IMR-90 (cell line): ENCODE measurements around the gene PRMT5. TPM values are rescaled to one million over a fixed set of nuclear protein-coding genes. Genes with fewer than 3 reads are reported as not detected.

Source experiments
- ATAC-seq: fragments of 200-7000 bp; cut with Tn5 transposase; 2 replicates; pipeline ENCODE4 v1.9.1; 2020; ENCODE audit warnings: low read depth, mild to moderate bottlenecking, moderate library complexity
- BruUV-seq: library from RNA; stranded (reverse); fragments of 400-500 nt; replicated peaks from 2 replicates; lab custom pipeline; 2021; lab: Mats Ljungman, UMichigan
- CTCF ChIA-PET: fragments of 300-600 bp; formaldehyde crosslinking; extraction: SDS; loops from one replicate; lab custom pipeline; 2021; ENCODE audit warnings: antibody characterized with exemption; lab: Yijun Ruan, JAX
- POLR2A ChIA-PET: fragments of 300-600 bp; sonication (Branson Sonifier 250); formaldehyde crosslinking; loops from one replicate; lab custom pipeline; 2022; ENCODE audit warnings: antibody characterized with exemption; ENCODE audit not compliant: unreplicated experiment; lab: Charles Lee
- DNase-seq: peaks from one replicate; pipeline ENCODE4 v3.0.0; 2013
- H2AFZ ChIP-seq: replicated peaks from 2 replicates; pipeline ENCODE3; 2013; ENCODE audit warnings: low read length, mild to moderate bottlenecking; ENCODE audit not compliant: poor library complexity
- H2AK5ac ChIP-seq: 2 replicates; pipeline ENCODE4 v1.6.1; 2013; ENCODE audit warnings: low read depth, low read length, inconsistent platforms
- H2AK9ac ChIP-seq: replicated peaks from 2 replicates; pipeline ENCODE3; 2013; ENCODE audit warnings: mild to moderate bottlenecking, low read depth, low read length, moderate library complexity; ENCODE audit not compliant: poor library complexity
- H2BK120ac ChIP-seq: 2 replicates; pipeline ENCODE4 v1.6.1; 2013; ENCODE audit warnings: low read depth, low read length, inconsistent platforms
- H2BK15ac ChIP-seq: 3 replicates; pipeline ENCODE4 v1.6.1; 2013; ENCODE audit warnings: low read depth, low read length, inconsistent platforms
- H2BK20ac ChIP-seq: 2 replicates; pipeline ENCODE4 v1.6.1; 2013; ENCODE audit warnings: low read depth, mild to moderate bottlenecking, inconsistent platforms, low read length, moderate library complexity
- H2BK5ac ChIP-seq: 2 replicates; pipeline ENCODE4 v1.6.1; 2013; ENCODE audit warnings: mild to moderate bottlenecking, low read depth, low read length, inconsistent platforms; ENCODE audit not compliant: poor library complexity, severe bottlenecking
- H3K14ac ChIP-seq: replicated peaks from 2 replicates; pipeline ENCODE4 v1.6.1; 2013; ENCODE audit warnings: low read depth, low read length, inconsistent platforms
- H3K18ac ChIP-seq: 2 replicates; pipeline ENCODE4 v1.6.1; 2013; ENCODE audit warnings: low read depth, low read length, control low read depth
- H3K23ac ChIP-seq: 2 replicates; pipeline ENCODE4 v1.6.1; 2013; ENCODE audit warnings: low read depth, low read length, inconsistent platforms
- H3K27ac ChIP-seq: 2 replicates; pipeline ENCODE4 v1.5.1; 2013; ENCODE audit warnings: mild to moderate bottlenecking, control low read depth, low read length; ENCODE audit not compliant: insufficient read depth
- H3K27me3 ChIP-seq: 2 replicates; pipeline ENCODE4 v1.6.1; 2013; ENCODE audit warnings: low read length; ENCODE audit not compliant: control insufficient read depth, insufficient read depth
- H3K36me3 ChIP-seq: 2 replicates; pipeline ENCODE4 v1.6.1; 2013; ENCODE audit warnings: low read length, mixed read lengths; ENCODE audit not compliant: control insufficient read depth, insufficient read depth
- H3K4ac ChIP-seq: 2 replicates; pipeline ENCODE4 v1.6.1; 2013; ENCODE audit warnings: low read depth, low read length, inconsistent platforms
- H3K4me1 ChIP-seq: 2 replicates; pipeline ENCODE4 v1.6.1; 2013; ENCODE audit warnings: low read length, mixed read lengths; ENCODE audit not compliant: control insufficient read depth, insufficient read depth
- H3K4me2 ChIP-seq: 2 replicates; pipeline ENCODE4 v1.6.1; 2013; ENCODE audit warnings: low read depth, mild to moderate bottlenecking, control low read depth, low read length, moderate library complexity
- H3K4me3 ChIP-seq: 2 replicates; pipeline ENCODE4 v1.5.1; 2013; ENCODE audit warnings: low read depth, mild to moderate bottlenecking, control low read depth, low read length, moderate library complexity; ENCODE audit not compliant: insufficient read depth
- H3K56ac ChIP-seq: 2 replicates; pipeline ENCODE4 v1.6.1; 2013; ENCODE audit warnings: low read length, inconsistent platforms; ENCODE audit not compliant: insufficient read depth; ENCODE audit errors: extremely low read depth
- H3K79me1 ChIP-seq, 2 experiments: 2 replicates each; pipeline ENCODE4 v1.6.1; 2013; ENCODE audit warnings: low read length in 2 of 2, inconsistent platforms in 1 of 2, low read depth in 1 of 2
- H3K9ac ChIP-seq: 2 replicates; pipeline ENCODE4 v1.6.1; 2013; ENCODE audit warnings: low read depth, low read length, control low read depth
- H3K9me1 ChIP-seq: 2 replicates; pipeline ENCODE4 v1.6.1; 2013; ENCODE audit warnings: low read length, inconsistent platforms; ENCODE audit not compliant: insufficient read depth
- H3K9me3 ChIP-seq: 2 replicates; pipeline ENCODE4 v1.6.1; 2013; ENCODE audit warnings: low read length; ENCODE audit not compliant: control insufficient read depth, insufficient read depth
- H4K20me1 ChIP-seq: 2 replicates; pipeline ENCODE4 v1.6.1; 2013; ENCODE audit warnings: low read length, inconsistent platforms; ENCODE audit not compliant: insufficient read depth
- H4K5ac ChIP-seq: 2 replicates; pipeline ENCODE4 v1.6.1; 2013; ENCODE audit warnings: mild to moderate bottlenecking, low read depth, low read length, control low read depth
- H4K8ac ChIP-seq, 2 experiments: 2 replicates each; pipeline ENCODE4 v1.6.1; 2013; ENCODE audit warnings: low read depth in 2 of 2, low read length in 2 of 2, control low read depth in 1 of 2, inconsistent platforms in 1 of 2
- H4K91ac ChIP-seq: 2 replicates; pipeline ENCODE4 v1.6.1; 2013; ENCODE audit warnings: low read depth, low read length, inconsistent platforms; ENCODE audit not compliant: insufficient read depth
- FOS ChIP-seq: fragments of 150-350 bp; IDR thresholded peaks from 2 replicates; pipeline ENCODE4 v1.6.1; 2016; ENCODE audit warnings: low read depth, low read length
- MXI1 ChIP-seq: IDR thresholded peaks from 2 replicates; pipeline ENCODE4 v1.6.1; 2012; ENCODE audit warnings: low read depth, mild to moderate bottlenecking, low read length, moderate library complexity, borderline replicate concordance
- NFE2L2 ChIP-seq: fragments of 150-350 bp; IDR thresholded peaks from 2 replicates; pipeline ENCODE4 v1.6.1; 2016; ENCODE audit warnings: low read depth, mild to moderate bottlenecking, low read length
- RAD21 ChIP-seq: IDR thresholded peaks from 2 replicates; pipeline ENCODE4 v1.6.1; 2012; ENCODE audit warnings: low read length, improper control_type of control experiment
- RCOR1 ChIP-seq: IDR thresholded peaks from 2 replicates; pipeline ENCODE4 v1.6.1; 2012; ENCODE audit warnings: mild to moderate bottlenecking, low read length, improper control_type of control experiment; ENCODE audit not compliant: insufficient replicate concordance
- WGBS, 2 experiments: methylation state at CpG; one replicate each; pipeline versions ENCODE4 v1.1.5 to v1.1.7; 2013; ENCODE audit warnings: missing lambda C conversion rate in 2 of 2; ENCODE audit not compliant: insufficient read length in 1 of 2; ENCODE audit errors: extremely low coverage in 2 of 2; 5-methylcytosine and 5-hydroxymethylcytosine counted together
- dilution Hi-C: fragments of 300-500 bp; cut with HindIII; formaldehyde crosslinking; loops from one replicate; pipeline ENCODE4 v1.14.3; 2018; ENCODE audit warnings: low sequenced_read_pairs; ENCODE audit not compliant: unreplicated experiment
- in situ Hi-C: fragments of 300-500 bp; cut with MboI; formaldehyde crosslinking; loops from 3 replicates; pipeline ENCODE4 v1.14.3; 2019; ENCODE audit warnings: low sequenced_read_pairs, inconsistent platforms, mixed read lengths
- intact Hi-C: fragments of 100-400 bp; cut with micrococcal nuclease; formaldehyde crosslinking; loops from 2 replicates; pipeline ENCODE4 v1.10.0; 2022
- polyA plus RNA-seq, 3 experiments: library from polyadenylated mRNA; depleted of rRNA; stranded (reverse); fragments of >200 nt; gene quantifications; 2 replicates each; pipeline ENCODE4 v1.2.3, GENCODE V29; 2012; ENCODE audit warnings: low replicate concordance in 1 of 3
- total RNA-seq: library from RNA; depleted of rRNA; stranded (reverse); fragments of >200 nt; gene quantifications from 2 replicates; pipeline ENCODE4 v1.2.3, GENCODE V29; 2012
- TF ChIP-seq, protein P1 (sequence below): fragments of 150-350 bp; IDR thresholded peaks from 2 replicates; pipeline ENCODE4 v1.6.1; 2017; ENCODE audit warnings: mild to moderate bottlenecking, antibody characterized with exemption, low read length, low read depth
- TF ChIP-seq, protein P2 (sequence below): conservative IDR thresholded peaks from 2 replicates; pipeline ENCODE4 v1.5.1; 2012; ENCODE audit warnings: mild to moderate bottlenecking, low read depth, low read length, improper control_type of control experiment
- TF ChIP-seq, protein P3 (sequence below): fragments of 150-350 bp; IDR thresholded peaks from 2 replicates; pipeline ENCODE4 v1.6.1; 2016; ENCODE audit warnings: low read depth, mild to moderate bottlenecking, low read length, moderate library complexity, borderline replicate concordance

PRMT5 gene
- total and polyA plus RNA-seq, 2 of the 4 experiments (the other 2 are of a cell fraction), result 99.3 to 136 TPM

DNA sequence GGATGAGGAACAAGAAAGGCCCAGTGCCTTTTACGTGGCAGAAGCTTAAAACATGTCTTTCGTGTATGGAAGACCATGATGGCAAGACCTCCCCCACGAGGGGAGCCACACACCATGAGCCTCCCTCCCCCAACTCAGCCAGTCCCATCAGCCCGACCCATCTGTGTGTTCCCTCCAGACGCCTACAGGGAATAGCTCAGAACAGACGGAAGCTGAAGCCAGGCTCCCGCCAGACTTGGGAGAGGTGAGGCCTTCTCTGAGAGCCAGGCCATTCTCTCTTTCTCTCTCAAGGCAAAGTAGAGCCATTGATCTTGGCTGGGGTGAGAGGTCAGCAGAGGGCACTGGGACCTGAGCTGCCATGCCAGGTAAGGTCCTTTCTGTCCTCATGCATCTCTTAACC lies 36.7 kb downstream of the PRMT5 start:
- Histone ChIP-seq H2BK120ac (no peak overlapping the region), H3K9ac (no peak overlapping the region), H2BK15ac (no peak overlapping the region), H2BK20ac (no peak overlapping the region), H3K9me3 (no peaks in the 10 kb centered on the region), H2AFZ (no peak overlapping the region), H2AK5ac (0 out of 2 replicates have a peak overlapping the region, but pooled peaks have one; percentile 1), H3K56ac (no peak overlapping the region), H3K14ac (no peak overlapping the region), H3K27ac (no peak overlapping the region), H4K91ac (no peak overlapping the region), H4K5ac (no peak overlapping the region), H3K4me2 (no peak overlapping the region), H3K27me3 (no peaks in the 10 kb centered on the region), H3K23ac (no peak overlapping the region), H3K18ac (no peak overlapping the region), H3K4ac (no peak overlapping the region), H3K36me3 (no peaks in the 10 kb centered on the region), H3K4me3 (no peak overlapping the region), H3K9me1 (peaks cover 18% of the 10 kb centered on the region), H3K79me1 (peaks cover 7 to 23% of the 10 kb centered on the region in 2 experiments), H2BK5ac (no peak overlapping the region), H2AK9ac (no peak overlapping the region), H4K20me1 (no peaks in the 10 kb centered on the region), H3K4me1 (peaks cover 6% of the 10 kb centered on the region), H4K8ac (no peak overlapping the region)
- ChIA-PET POLR2A (no interaction called here), CTCF (interaction anchor here (0.5 kb wide), 1 partner anchor 47 kb away, joined by 3 read pairs; no protein-coding TSS in a partner anchor)
- intact Hi-C loops, result loop anchor here (10.0 kb wide), 1 partner anchor 508 kb away; no protein-coding TSS in a partner anchor
- in situ Hi-C loops, result no loop called here
- no peak for TF ChIP-seq RCOR1
- TF ChIP-seq RAD21, result no peak
- no peak for TF ChIP-seq NFE2L2
- no peak for TF ChIP-seq FOS
- TF ChIP-seq, protein P1, sequence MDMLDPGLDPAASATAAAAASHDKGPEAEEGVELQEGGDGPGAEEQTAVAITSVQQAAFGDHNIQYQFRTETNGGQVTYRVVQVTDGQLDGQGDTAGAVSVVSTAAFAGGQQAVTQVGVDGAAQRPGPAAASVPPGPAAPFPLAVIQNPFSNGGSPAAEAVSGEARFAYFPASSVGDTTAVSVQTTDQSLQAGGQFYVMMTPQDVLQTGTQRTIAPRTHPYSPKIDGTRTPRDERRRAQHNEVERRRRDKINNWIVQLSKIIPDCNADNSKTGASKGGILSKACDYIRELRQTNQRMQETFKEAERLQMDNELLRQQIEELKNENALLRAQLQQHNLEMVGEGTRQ, result no peak
- TF ChIP-seq, protein P2, sequence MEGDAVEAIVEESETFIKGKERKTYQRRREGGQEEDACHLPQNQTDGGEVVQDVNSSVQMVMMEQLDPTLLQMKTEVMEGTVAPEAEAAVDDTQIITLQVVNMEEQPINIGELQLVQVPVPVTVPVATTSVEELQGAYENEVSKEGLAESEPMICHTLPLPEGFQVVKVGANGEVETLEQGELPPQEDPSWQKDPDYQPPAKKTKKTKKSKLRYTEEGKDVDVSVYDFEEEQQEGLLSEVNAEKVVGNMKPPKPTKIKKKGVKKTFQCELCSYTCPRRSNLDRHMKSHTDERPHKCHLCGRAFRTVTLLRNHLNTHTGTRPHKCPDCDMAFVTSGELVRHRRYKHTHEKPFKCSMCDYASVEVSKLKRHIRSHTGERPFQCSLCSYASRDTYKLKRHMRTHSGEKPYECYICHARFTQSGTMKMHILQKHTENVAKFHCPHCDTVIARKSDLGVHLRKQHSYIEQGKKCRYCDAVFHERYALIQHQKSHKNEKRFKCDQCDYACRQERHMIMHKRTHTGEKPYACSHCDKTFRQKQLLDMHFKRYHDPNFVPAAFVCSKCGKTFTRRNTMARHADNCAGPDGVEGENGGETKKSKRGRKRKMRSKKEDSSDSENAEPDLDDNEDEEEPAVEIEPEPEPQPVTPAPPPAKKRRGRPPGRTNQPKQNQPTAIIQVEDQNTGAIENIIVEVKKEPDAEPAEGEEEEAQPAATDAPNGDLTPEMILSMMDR, result no peak
- no peak for TF ChIP-seq MXI1
- TF ChIP-seq, protein P3, sequence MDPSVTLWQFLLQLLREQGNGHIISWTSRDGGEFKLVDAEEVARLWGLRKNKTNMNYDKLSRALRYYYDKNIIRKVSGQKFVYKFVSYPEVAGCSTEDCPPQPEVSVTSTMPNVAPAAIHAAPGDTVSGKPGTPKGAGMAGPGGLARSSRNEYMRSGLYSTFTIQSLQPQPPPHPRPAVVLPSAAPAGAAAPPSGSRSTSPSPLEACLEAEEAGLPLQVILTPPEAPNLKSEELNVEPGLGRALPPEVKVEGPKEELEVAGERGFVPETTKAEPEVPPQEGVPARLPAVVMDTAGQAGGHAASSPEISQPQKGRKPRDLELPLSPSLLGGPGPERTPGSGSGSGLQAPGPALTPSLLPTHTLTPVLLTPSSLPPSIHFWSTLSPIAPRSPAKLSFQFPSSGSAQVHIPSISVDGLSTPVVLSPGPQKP, result no peak
- no TSS peak for BruUV-seq
- dilution Hi-C loops, result no loop called here
- WGBS, 2 experiments, result 81% methylated on average over 3 of the region's 7 CpGs; no CpG with 5 or more reads in 1 of the 2 experiments
- DNase-seq (no peak), ATAC-seq (no peak)
